ENCODE measurements around the gene SELENBP1.
"Not testable (repeated sequence)": the region's sequence is repeated elsewhere in the genome, so short reads cannot be mapped to it uniquely, and the experiment has no call there.

The SELENBP1 gene

GRCh38 chr1:151401125-151401788 lies 28.8 kb upstream of the SELENBP1 start:
- DNase-seq (ENCODE audit: insufficient read length): no peak
- TF ChIP-seq TAF1 (IDR thresholded peaks at IDR 0.05; ENCODE audit: borderline replicate concordance, low read depth, low read length): no peak
- TF ChIP-seq POLR2A (IDR thresholded peaks at IDR 0.05; ENCODE audit: low read depth, low read length): peak; percentile 26; the same call in 1 of the 2 replicates
- 0 out of 2 replicates have a peak, but pooled peaks have one; percentile 0 for TF ChIP-seq POLR2AphosphoS5 (IDR thresholded peaks at IDR 0.05; ENCODE audit: low read depth, low read length)
- FAIRE-seq: no peak

- FAIRE-seq: peak; percentile 95
- DNase-seq (ENCODE audit: insufficient read length): peak; percentile 61
- TF ChIP-seq POLR2AphosphoS5 (IDR thresholded peaks at IDR 0.05; ENCODE audit: low read depth, low read length) (peak; percentile 92), POLR2A (IDR thresholded peaks at IDR 0.05; ENCODE audit: low read depth, low read length) (peak; percentile 78; the same call in 1 of the 2 replicates), TAF1 (IDR thresholded peaks at IDR 0.05; ENCODE audit: borderline replicate concordance, low read depth, low read length) (peak; percentile 91)
These were observed 27.0 kb upstream of the SELENBP1 start, which contains the start of gene PSMB4 for GRCh38 chr1:151399324-151400171. PSMB4 (plus strand) TSS chr1:151399573; CDS start chr1:151399588, 15 bp downstream.

DNA sequence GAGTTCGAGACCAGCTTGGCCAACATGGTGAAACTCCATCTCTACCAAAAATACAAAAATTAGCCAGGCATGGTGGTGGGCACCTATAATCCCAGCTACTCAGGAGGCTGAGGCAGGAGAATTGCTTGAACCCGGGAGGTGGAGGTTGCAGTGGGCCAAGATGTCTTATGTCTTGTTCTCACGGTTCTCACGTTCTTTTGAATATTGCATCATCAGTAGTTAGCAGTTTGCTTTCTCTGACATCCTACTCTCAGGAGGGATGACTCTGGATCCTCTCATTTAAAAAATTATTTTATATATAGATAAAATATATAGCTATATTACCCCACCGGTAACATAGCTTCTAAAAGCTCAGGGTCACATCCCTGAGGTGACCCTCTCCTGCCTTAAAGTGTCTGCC lies 23.8 kb upstream of the SELENBP1 start:
- not testable (repeated sequence) for FAIRE-seq; DNase-seq (ENCODE audit: insufficient read length)

- DNase-seq (ENCODE audit: insufficient read length): no peak
- FAIRE-seq: no peak
- no peak for TF ChIP-seq POLR2A (IDR thresholded peaks at IDR 0.05; ENCODE audit: low read depth, low read length)
- no peak for TF ChIP-seq POLR2AphosphoS5 (IDR thresholded peaks at IDR 0.05; ENCODE audit: low read depth, low read length)
- TF ChIP-seq TAF1 (IDR thresholded peaks at IDR 0.05; ENCODE audit: borderline replicate concordance, low read depth, low read length): no peak
These were observed 21.1 kb upstream of the SELENBP1 start for GRCh38 chr1:151393583-151393982.

- FAIRE-seq (no peak), DNase-seq (ENCODE audit: insufficient read length) (no peak)
- TF ChIP-seq POLR2A (IDR thresholded peaks at IDR 0.05; ENCODE audit: low read depth, low read length) (no peak), TAF1 (IDR thresholded peaks at IDR 0.05; ENCODE audit: borderline replicate concordance, low read depth, low read length) (no peak), POLR2AphosphoS5 (IDR thresholded peaks at IDR 0.05; ENCODE audit: low read depth, low read length) (no peak)
These were observed 18.6 kb upstream of the SELENBP1 start for GRCh38 chr1:151391079-151391563.

GRCh38 chr1:151390221-151391078 lies 17.9 kb upstream of the SELENBP1 start:
- not testable (repeated sequence) for DNase-seq (ENCODE audit: insufficient read length); FAIRE-seq

- FAIRE-seq: no peak
- no peak for DNase-seq (ENCODE audit: insufficient read length)
- TF ChIP-seq POLR2A (IDR thresholded peaks at IDR 0.05; ENCODE audit: low read depth, low read length) (no peak), TAF1 (IDR thresholded peaks at IDR 0.05; ENCODE audit: borderline replicate concordance, low read depth, low read length) (no peak), POLR2AphosphoS5 (IDR thresholded peaks at IDR 0.05; ENCODE audit: low read depth, low read length) (no peak)
These were observed 13.5 kb upstream of the SELENBP1 start for GRCh38 chr1:151386002-151386401.

GRCh38 chr1:151384584-151384983 lies 12.1 kb upstream of the SELENBP1 start:
- TF ChIP-seq POLR2AphosphoS5 (IDR thresholded peaks at IDR 0.05; ENCODE audit: low read depth, low read length) (no peak), TAF1 (IDR thresholded peaks at IDR 0.05; ENCODE audit: borderline replicate concordance, low read depth, low read length) (no peak), POLR2A (IDR thresholded peaks at IDR 0.05; ENCODE audit: low read depth, low read length) (no peak)
- FAIRE-seq (no peak), DNase-seq (ENCODE audit: insufficient read length) (no peak)

- DNase-seq (ENCODE audit: insufficient read length): no peak
- FAIRE-seq: no peak
- TF ChIP-seq POLR2A (IDR thresholded peaks at IDR 0.05; ENCODE audit: low read depth, low read length): no peak
- TF ChIP-seq POLR2AphosphoS5 (IDR thresholded peaks at IDR 0.05; ENCODE audit: low read depth, low read length): no peak
- TF ChIP-seq TAF1 (IDR thresholded peaks at IDR 0.05; ENCODE audit: borderline replicate concordance, low read depth, low read length): no peak
These were observed 4.8 kb upstream of the SELENBP1 start for GRCh38 chr1:151377150-151377884.

- FAIRE-seq (no peak), DNase-seq (ENCODE audit: insufficient read length) (no peak)
- TF ChIP-seq POLR2AphosphoS5 (IDR thresholded peaks at IDR 0.05; ENCODE audit: low read depth, low read length): no peak
- no peak for TF ChIP-seq POLR2A (IDR thresholded peaks at IDR 0.05; ENCODE audit: low read depth, low read length)
- no peak for TF ChIP-seq TAF1 (IDR thresholded peaks at IDR 0.05; ENCODE audit: borderline replicate concordance, low read depth, low read length)
These were observed 691 bp upstream of the SELENBP1 start for GRCh38 chr1:151373196-151373595.
